Progenitor cell of endocrine pancreas (in vitro differentiated cells): ENCODE measurements around the gene PARD6G. TPM values are rescaled to one million over a fixed set of nuclear protein-coding genes. Genes with fewer than 3 reads are reported as not detected.

Source experiments
- DNase-seq: peaks from one replicate; pipeline ENCODE4 v3.0.0; 2021; ENCODE audit warnings: low spot score; ENCODE audit not compliant: unreplicated experiment
- H3K27ac Mint-ChIP-seq: 2 replicates; pipeline ENCODE4 v1.8.0; 2021; ENCODE audit warnings: mild to moderate bottlenecking, moderate library complexity, mixed read lengths
- H3K27me3 Mint-ChIP-seq: 2 replicates; pipeline ENCODE4 v1.8.0; 2021; ENCODE audit warnings: mixed read lengths
- H3K36me3 Mint-ChIP-seq: 2 replicates; pipeline ENCODE4 v1.8.0; 2022; ENCODE audit warnings: mixed read lengths; ENCODE audit not compliant: insufficient read depth
- H3K4me1 Mint-ChIP-seq: 2 replicates; pipeline ENCODE4 v1.8.0; 2021; ENCODE audit warnings: low read depth, mixed read lengths
- H3K4me3 Mint-ChIP-seq: 2 replicates; pipeline ENCODE4 v1.8.0; 2021; ENCODE audit warnings: low read depth, mild to moderate bottlenecking, moderate library complexity, mixed read lengths
- H3K9me3 Mint-ChIP-seq: 2 replicates; pipeline ENCODE4 v1.8.0; 2021; ENCODE audit warnings: low read depth, mixed read lengths
- CTCF ChIP-seq: fragments of 200-600 bp; sonication (generic); IDR thresholded peaks from one replicate; pipeline ENCODE4 v1.5.0; 2021; ENCODE audit warnings: antibody characterized with exemption, mild to moderate bottlenecking; ENCODE audit not compliant: unreplicated experiment
- total RNA-seq: library from RNA; stranded (reverse); gene quantifications from 2 replicates; pipeline ENCODE4 v1.2.1, GENCODE V29; 2021

Gene PARD6G
- total RNA-seq, 1 donor from 2014 or later = 25.8 TPM

- Mint-ChIP-seq H3K36me3 (peaks cover 17% of the 10 kb centered on the region), H3K27ac (no peak overlapping the region), H3K4me3 (no peak overlapping the region), H3K9me3 (peaks cover 2% of the 10 kb centered on the region), H3K4me1 (peaks cover 2% of the 10 kb centered on the region), H3K27me3 (no peaks in the 10 kb centered on the region)
- no peak for TF ChIP-seq CTCF
- no peak for DNase-seq
These were observed 115.0 kb downstream of the PARD6G start for GRCh38 chr18:80132180-80132812.

- Mint-ChIP-seq H3K4me3 (no peak overlapping the region), H3K9me3 (peaks cover 4% of the 10 kb centered on the region), H3K27ac (no peak overlapping the region), H3K4me1 (peaks cover 2% of the 10 kb centered on the region), H3K36me3 (peaks cover 19% of the 10 kb centered on the region), H3K27me3 (no peaks in the 10 kb centered on the region)
- TF ChIP-seq CTCF = no peak
- no peak for DNase-seq
These were observed 116.8 kb downstream of the PARD6G start for GRCh38 chr18:80130555-80130954.

GRCh38 chr18:80129672-80130367 lies 117.5 kb downstream of the PARD6G start:
- Mint-ChIP-seq H3K4me3 (no peak overlapping the region), H3K27me3 (no peaks in the 10 kb centered on the region), H3K4me1 (peaks cover 2% of the 10 kb centered on the region), H3K36me3 (peaks cover 19% of the 10 kb centered on the region), H3K27ac (no peak overlapping the region), H3K9me3 (peaks cover 4% of the 10 kb centered on the region)
- no peak for DNase-seq
- no peak for TF ChIP-seq CTCF

GRCh38 chr18:80127635-80128034 lies 119.7 kb downstream of the PARD6G start:
- Mint-ChIP-seq H3K36me3 (peaks cover 17% of the 10 kb centered on the region), H3K4me1 (peaks cover 2% of the 10 kb centered on the region), H3K27ac (no peak overlapping the region), H3K27me3 (no peaks in the 10 kb centered on the region), H3K4me3 (no peak overlapping the region), H3K9me3 (peaks cover 4% of the 10 kb centered on the region)
- no peak for TF ChIP-seq CTCF
- no peak for DNase-seq

- no peak for TF ChIP-seq CTCF
- H3K9me3 Mint-ChIP-seq = peaks cover 4% of the 10 kb centered on the region
- no peak for DNase-seq
These were observed 120.5 kb downstream of the PARD6G start for GRCh38 chr18:80126797-80127196.

More at GRCh38 chr18:80126797-80127196, 120.5 kb downstream of the PARD6G start:
- Mint-ChIP-seq H3K4me3 (no peak overlapping the region), H3K27ac (no peak overlapping the region), H3K27me3 (no peaks in the 10 kb centered on the region), H3K36me3 (peaks cover 21% of the 10 kb centered on the region), H3K4me1 (peaks cover 2% of the 10 kb centered on the region)
